ENCODE data around the gene TOLLIP. TPM values are rescaled to one million over a fixed set of nuclear protein-coding genes. Genes with fewer than 3 reads are reported as not detected.

TOLLIP gene
- total and polyA plus RNA-seq, 2 of the 8 experiments (the other 6 are each of a cell fraction or from before 2014, with no cell fraction given): 23.7 to 34.7 TPM

DNA sequence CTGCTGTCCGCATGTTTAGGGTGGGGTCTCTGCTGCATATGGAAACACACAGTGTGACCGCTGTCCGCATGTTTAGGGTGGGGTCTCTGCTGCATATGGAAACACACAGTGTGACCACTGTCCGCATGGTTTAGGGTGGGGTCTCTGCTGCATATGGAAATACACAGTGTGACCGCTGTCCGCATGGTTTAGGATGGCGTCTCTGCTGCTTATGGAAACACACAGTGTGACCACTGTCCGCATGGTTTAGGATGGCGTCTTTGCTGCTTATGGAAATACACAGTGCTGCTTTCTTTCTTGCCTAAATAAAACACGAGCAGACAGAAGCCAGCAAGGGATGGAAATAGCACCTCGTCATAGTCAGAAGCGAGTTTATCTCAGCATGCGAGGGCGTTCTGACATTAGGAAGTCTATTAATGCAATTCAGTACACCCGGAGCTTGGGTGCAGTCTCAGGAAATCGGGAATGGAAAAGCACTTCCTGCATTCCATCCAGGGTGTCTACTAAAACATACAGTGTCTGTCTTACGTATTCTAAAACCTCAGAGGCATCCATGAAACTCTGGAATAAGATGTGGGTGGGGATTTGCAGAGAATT is 32.6 kb upstream of the TOLLIP start:
- H3K79me2 ChIP-seq (ENCODE audit: control insufficient read depth in 1 of 2, insufficient read depth in 2 of 2, low read length in 2 of 2): no peaks in the 10 kb centered on the region
- H2BK12ac ChIP-seq (ENCODE audit: low read depth, low read length): no peak overlapping the region
- peaks cover 0 to 3% of the 10 kb centered on the region in 2 experiments for H4K20me1 ChIP-seq (replicated peaks in 1 of 2; ENCODE audit: control insufficient read depth in 1 of 2, insufficient read depth in 2 of 2, low read length in 2 of 2)
- ChIA-PET CTCF (ENCODE audit: partially characterized antibody) (interaction anchor here (0.6 to 1.5 kb wide), 2 partner anchors 41 to 46 kb away, joined by 3 read pairs; no protein-coding TSS in a partner anchor), POLR2A (ENCODE audit: partially characterized antibody) (interaction anchor here (1.7 kb wide), 1 partner anchor 9 kb away, joined by 7 read pairs; no protein-coding TSS in a partner anchor)
- no peak overlapping the region for H3K9ac ChIP-seq (replicated peaks in 1 of 4; ENCODE audit: extremely low read depth in 1 of 4, low read depth in 3 of 4, low read length in 3 of 4)
- no peak overlapping the region for H3K4ac ChIP-seq (replicated peaks; ENCODE audit: insufficient read length, low read depth, low read length)
- H3K79me1 ChIP-seq (ENCODE audit: low read depth, low read length): no peaks in the 10 kb centered on the region
- H3K23ac ChIP-seq (ENCODE audit: insufficient read length): no peak overlapping the region
- no peak overlapping the region for H4K5ac ChIP-seq (ENCODE audit: insufficient read length, low read depth, low read length)
- no peak overlapping the region for H3K4me2 ChIP-seq (ENCODE audit: insufficient read depth in 1 of 2, low read depth in 2 of 2, low read length in 2 of 2)
- peaks cover 6% of the 10 kb centered on the region; the same call in 1 of the 2 replicates for H3K23me2 ChIP-seq (ENCODE audit: low read depth, low read length)
- H2AFZ ChIP-seq (ENCODE audit: low read length): no peak overlapping the region
- no peak overlapping the region for H3K56ac ChIP-seq (replicated peaks; ENCODE audit: insufficient read length, low read depth, low read length)
- H3K4me3 ChIP-seq (ENCODE audit: extremely low read depth in 1 of 4, insufficient read depth in 2 of 4, low read depth in 3 of 4, low read length in 4 of 4): no peak overlapping the region
- H2BK120ac ChIP-seq (replicated peaks; ENCODE audit: low read depth, low read length): no peak overlapping the region
- H2BK20ac ChIP-seq (ENCODE audit: low read length): no peak overlapping the region
- FAIRE-seq (no peak), DNase-seq (ENCODE audit: low read depth in 1 of 2, low spot score in 2 of 2) (no peak)
- H3K9me3 ChIP-seq (ENCODE audit: insufficient read depth in 2 of 2, low read depth in 1 of 2, low read length in 1 of 2): no peaks in the 10 kb centered on the region
- WGBS, 2 experiments (ENCODE audit: extremely low coverage in 1 of 2, insufficient coverage in 1 of 2, insufficient read length in 1 of 2, insufficient replicate concordance in 2 of 2, low coverage in 1 of 2, low lambda C conversion rate in 2 of 2, missing lambda C conversion rate in 1 of 2): 88% methylated on average over 17 of the region's 17 CpGs; no CpG with 5 or more reads in 1 of the 2 experiments
- H4K91ac ChIP-seq (replicated peaks; ENCODE audit: insufficient read length, low read length): no peak overlapping the region
- no peak overlapping the region for H2BK15ac ChIP-seq (ENCODE audit: low read length)
- H4K8ac ChIP-seq (ENCODE audit: extremely low read depth, insufficient read depth, low read length): no peak overlapping the region
- H3K36me3 ChIP-seq (ENCODE audit: control insufficient read depth in 2 of 4, insufficient read depth in 4 of 4, low read length in 3 of 4): no peaks in the 10 kb centered on the region; a peak in 1 of 8 replicates
- no peak overlapping the region for H3K14ac ChIP-seq (ENCODE audit: insufficient read length)
- no peak overlapping the region for H2AK5ac ChIP-seq (ENCODE audit: low read depth, low read length)
- no peak overlapping the region for H3K27ac ChIP-seq (ENCODE audit: low read depth, low read length)
- H3K18ac ChIP-seq (ENCODE audit: extremely low read depth, low read length): no peak overlapping the region
- H3K27me3 ChIP-seq (replicated peaks in 1 of 4; ENCODE audit: control insufficient read depth in 3 of 4, extremely low read depth in 1 of 4, insufficient read depth in 3 of 4, low read length in 3 of 4): peaks cover 5 to 21% (median 14%) of the 10 kb centered on the region in 4 experiments
- no peaks in the 10 kb centered on the region for H3K4me1 ChIP-seq (replicated peaks in 1 of 4; ENCODE audit: control insufficient read depth in 3 of 4, insufficient read depth in 4 of 4, low read length in 3 of 4)
- H2BK5ac ChIP-seq (ENCODE audit: low read depth, low read length): no peak overlapping the region
- TF ChIP-seq, protein P1, sequence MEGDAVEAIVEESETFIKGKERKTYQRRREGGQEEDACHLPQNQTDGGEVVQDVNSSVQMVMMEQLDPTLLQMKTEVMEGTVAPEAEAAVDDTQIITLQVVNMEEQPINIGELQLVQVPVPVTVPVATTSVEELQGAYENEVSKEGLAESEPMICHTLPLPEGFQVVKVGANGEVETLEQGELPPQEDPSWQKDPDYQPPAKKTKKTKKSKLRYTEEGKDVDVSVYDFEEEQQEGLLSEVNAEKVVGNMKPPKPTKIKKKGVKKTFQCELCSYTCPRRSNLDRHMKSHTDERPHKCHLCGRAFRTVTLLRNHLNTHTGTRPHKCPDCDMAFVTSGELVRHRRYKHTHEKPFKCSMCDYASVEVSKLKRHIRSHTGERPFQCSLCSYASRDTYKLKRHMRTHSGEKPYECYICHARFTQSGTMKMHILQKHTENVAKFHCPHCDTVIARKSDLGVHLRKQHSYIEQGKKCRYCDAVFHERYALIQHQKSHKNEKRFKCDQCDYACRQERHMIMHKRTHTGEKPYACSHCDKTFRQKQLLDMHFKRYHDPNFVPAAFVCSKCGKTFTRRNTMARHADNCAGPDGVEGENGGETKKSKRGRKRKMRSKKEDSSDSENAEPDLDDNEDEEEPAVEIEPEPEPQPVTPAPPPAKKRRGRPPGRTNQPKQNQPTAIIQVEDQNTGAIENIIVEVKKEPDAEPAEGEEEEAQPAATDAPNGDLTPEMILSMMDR (IDR thresholded peaks at IDR 0.05; ENCODE audit: control extremely low read depth in 1 of 3, insufficient read depth in 1 of 3, low read depth in 1 of 3, low read length in 3 of 3): no peak
- TF ChIP-seq BRCA1 (IDR thresholded peaks at IDR 0.05; ENCODE audit: low read depth, low read length) (no peak), SRF (IDR thresholded peaks at IDR 0.05; ENCODE audit: low read depth, low read length) (no peak), TCF12 (IDR thresholded peaks at IDR 0.05; ENCODE audit: low read depth, low read length) (no peak), FOSL1 (IDR thresholded peaks at IDR 0.05; ENCODE audit: insufficient read depth, low read depth, low read length) (no peak), TEAD4 (IDR thresholded peaks at IDR 0.05; ENCODE audit: low read depth, low read length) (no peak), CTBP2 (IDR thresholded peaks at IDR 0.05; ENCODE audit: borderline replicate concordance, insufficient read depth, insufficient read length, low read length) (no peak), ZNF274 (IDR thresholded peaks at IDR 0.05; ENCODE audit: borderline replicate concordance, extremely low read depth, low read length) (no peak), SUZ12 (IDR thresholded peaks at IDR 0.05; ENCODE audit: low read length) (no peak)
- TF ChIP-seq, protein P2, sequence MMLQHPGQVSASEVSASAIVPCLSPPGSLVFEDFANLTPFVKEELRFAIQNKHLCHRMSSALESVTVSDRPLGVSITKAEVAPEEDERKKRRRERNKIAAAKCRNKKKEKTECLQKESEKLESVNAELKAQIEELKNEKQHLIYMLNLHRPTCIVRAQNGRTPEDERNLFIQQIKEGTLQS (IDR thresholded peaks at IDR 0.05; ENCODE audit: insufficient read depth, low read depth, low read length): no peak
